NB4 (cell line): Measurements from ENCODE around the gene TGM3.

ENCODE experiments used
- DNase-seq: peaks from one replicate; pipeline ENCODE4 v3.0.0; 2010; ENCODE audit warnings: low read depth
- H3K4me3 ChIP-seq: one replicate; pipeline ENCODE4 v1.5.1; 2011; ENCODE audit warnings: mild to moderate bottlenecking, low read depth, low read length, moderate library complexity
- CTCF ChIP-seq: IDR thresholded peaks from one replicate; pipeline ENCODE4 v1.5.1; 2012; ENCODE audit warnings: low read depth, low read length
- MAX ChIP-seq: IDR thresholded peaks from 2 replicates; pipeline ENCODE4 v1.6.1; 2011; ENCODE audit warnings: low read depth, low read length
- MYC ChIP-seq: IDR thresholded peaks from 2 replicates; pipeline ENCODE4 v1.6.1; 2011; ENCODE audit warnings: low read depth, low read length
- POLR2A ChIP-seq: IDR thresholded peaks from 2 replicates; pipeline ENCODE4 v1.6.1; 2011; ENCODE audit warnings: mild to moderate bottlenecking; ENCODE audit not compliant: insufficient read length; ENCODE audit errors: extremely low read depth

Gene TGM3

DNA sequence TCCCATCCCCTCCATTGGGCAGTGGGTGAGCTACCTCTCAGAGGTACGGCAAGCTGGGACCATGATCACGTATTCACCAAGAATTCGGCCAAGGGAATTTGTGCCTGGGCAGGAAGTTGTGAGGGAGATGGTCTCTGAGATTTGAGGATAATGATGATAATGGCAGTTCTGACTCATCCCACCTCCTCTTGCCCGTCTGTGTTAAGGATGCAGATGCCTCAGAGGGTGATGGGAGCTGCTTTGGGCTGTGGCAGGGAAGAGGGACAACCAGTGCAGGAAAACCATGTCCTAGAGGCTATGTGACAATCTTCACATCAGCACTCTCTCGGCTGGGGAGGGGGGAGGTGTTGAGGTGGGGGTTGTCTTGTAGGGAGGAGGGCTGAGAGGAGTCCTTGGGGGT is 89.2 kb downstream of the TGM3 start:
- TF ChIP-seq POLR2A (no peak), MAX (no peak), CTCF (no peak), MYC (no peak)

GRCh38 chr20:2385496-2385895 is 89.7 kb downstream of the TGM3 start:
- DNase-seq, result no peak
- TF ChIP-seq MYC, result no peak
- no peak for TF ChIP-seq POLR2A
- no peak for TF ChIP-seq CTCF
- TF ChIP-seq MAX, result no peak
- H3K4me3 ChIP-seq, result no peak overlapping the region

More for the DNA sequence above, 89.2 kb downstream of the TGM3 start:
- no peak for DNase-seq
- H3K4me3 ChIP-seq, result no peak overlapping the region

DNA sequence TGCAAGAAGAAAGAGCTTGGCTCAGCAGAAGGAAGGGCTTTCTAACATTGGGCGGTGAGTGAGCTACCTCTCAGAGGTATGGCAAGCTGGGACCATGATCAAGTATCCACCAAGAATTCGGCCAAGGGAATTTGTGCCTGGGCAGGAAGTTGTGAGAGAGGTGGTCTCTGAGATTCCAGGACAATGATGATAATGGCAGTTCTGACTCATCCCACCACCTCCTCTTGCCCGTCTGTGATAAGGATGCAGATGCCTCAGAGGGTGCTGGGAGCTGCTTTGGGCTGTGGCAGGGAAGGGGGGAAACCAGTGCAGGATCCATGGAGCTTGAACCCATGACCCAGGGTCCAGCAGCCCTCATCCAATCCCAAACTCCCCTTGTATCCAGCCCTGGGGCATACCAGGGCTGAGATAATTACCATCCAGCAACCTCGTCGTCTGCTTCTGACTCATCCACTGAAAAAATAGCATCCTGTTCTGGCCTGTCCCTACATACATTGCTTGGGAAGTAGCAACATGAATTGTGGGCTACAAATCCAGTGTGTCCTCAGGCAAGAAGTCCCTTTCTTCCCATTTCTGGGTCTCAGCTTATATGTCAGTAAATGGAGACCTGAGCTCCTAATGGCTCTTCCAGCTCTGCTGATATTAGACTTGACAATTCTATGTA is 90.8 kb downstream of the TGM3 start:
- TF ChIP-seq MAX (no peak), CTCF (no peak), MYC (no peak), POLR2A (no peak)
- no peak for DNase-seq
- H3K4me3 ChIP-seq, result no peak overlapping the region

- DNase-seq, result peak; percentile 70
- no peak overlapping the region for H3K4me3 ChIP-seq
- TF ChIP-seq MAX, result peak; percentile 62
- TF ChIP-seq POLR2A, result no peak
- TF ChIP-seq CTCF, result peak; percentile 83
These were observed 91.4 kb downstream of the TGM3 start for GRCh38 chr20:2387180-2387577.

GRCh38 chr20:2387580-2387979 is 91.8 kb downstream of the TGM3 start:
- H3K4me3 ChIP-seq, result no peak overlapping the region
- no peak for DNase-seq
- no peak for TF ChIP-seq MAX
- TF ChIP-seq CTCF, result no peak
- TF ChIP-seq MYC, result no peak
